HG03439 (cell line): ENCODE measurements around the gene SAXO1.
"Not testable (repeated sequence)": the region's sequence is repeated elsewhere in the genome, so short reads cannot be mapped to it uniquely, and the experiment has no call there.

Experiments used
- ATAC-seq: cut with Tn5 transposase; IDR thresholded peaks from one replicate; pipeline ENCODE4 v1.9.1; 2021; ENCODE audit warnings: mild to moderate bottlenecking, moderate library complexity; ENCODE audit not compliant: unreplicated experiment

SAXO1 gene

GRCh38 chr9:19000133-19000532, 32.9 kb downstream of the SAXO1 start:
- ATAC-seq: no peak

- no peak for ATAC-seq
These were observed 33.7 kb downstream of the SAXO1 start for GRCh38 chr9:18999173-18999785.

GRCh38 chr9:18997151-18997550, 35.9 kb downstream of the SAXO1 start:
- no peak for ATAC-seq

GRCh38 chr9:18996211-18996610, 36.8 kb downstream of the SAXO1 start:
- no peak for ATAC-seq

GRCh38 chr9:18994263-18994916, 38.6 kb downstream of the SAXO1 start:
- no peak for ATAC-seq

- not testable (repeated sequence) for ATAC-seq
These were observed 41.8 kb downstream of the SAXO1 start for GRCh38 chr9:18991197-18991596.

- no peak for ATAC-seq
These were observed 42.5 kb downstream of the SAXO1 start for GRCh38 chr9:18990494-18990893.

- no peak for ATAC-seq
These were observed 43.1 kb downstream of the SAXO1 start for GRCh38 chr9:18989865-18990264.

GRCh38 chr9:18989097-18989496, 43.9 kb downstream of the SAXO1 start:
- no peak for ATAC-seq

- ATAC-seq: no peak
These were observed 45.0 kb downstream of the SAXO1 start for GRCh38 chr9:18988003-18988402.

GRCh38 chr9:18985996-18986395, 47.0 kb downstream of the SAXO1 start:
- no peak for ATAC-seq

GRCh38 chr9:18985464-18985951, 47.5 kb downstream of the SAXO1 start:
- ATAC-seq: no peak

GRCh38 chr9:18982262-18982620, 50.8 kb downstream of the SAXO1 start:
- no peak for ATAC-seq

GRCh38 chr9:18981476-18982261, 51.3 kb downstream of the SAXO1 start:
- no peak for ATAC-seq

- ATAC-seq: no peak
These were observed 52.8 kb downstream of the SAXO1 start for GRCh38 chr9:18980189-18980588.

GRCh38 chr9:18979367-18979766, 53.6 kb downstream of the SAXO1 start:
- ATAC-seq: no peak

- no peak for ATAC-seq
These were observed 54.8 kb downstream of the SAXO1 start for GRCh38 chr9:18978188-18978587.

- no peak for ATAC-seq
These were observed 56.1 kb downstream of the SAXO1 start for GRCh38 chr9:18976709-18977531.

- no peak for ATAC-seq
These were observed 56.7 kb downstream of the SAXO1 start for GRCh38 chr9:18976221-18976708.

- no peak for ATAC-seq
These were observed 59.7 kb downstream of the SAXO1 start for GRCh38 chr9:18973348-18973747.

- no peak for ATAC-seq
These were observed 60.3 kb downstream of the SAXO1 start for GRCh38 chr9:18972675-18973074.
